Erythroblast (primary cell): Measurements from ENCODE around the gene SAPCD2.

Experiments
- GATA1 ChIP-seq: IDR thresholded peaks from 2 replicates; pipeline ENCODE4 v1.6.1; 2011; ENCODE audit warnings: low read depth, mild to moderate bottlenecking, control low read depth, low read length, moderate library complexity
- POLR2A ChIP-seq: IDR thresholded peaks from 2 replicates; pipeline ENCODE4 v1.6.1; 2011; ENCODE audit warnings: mild to moderate bottlenecking, low read length

DNA sequence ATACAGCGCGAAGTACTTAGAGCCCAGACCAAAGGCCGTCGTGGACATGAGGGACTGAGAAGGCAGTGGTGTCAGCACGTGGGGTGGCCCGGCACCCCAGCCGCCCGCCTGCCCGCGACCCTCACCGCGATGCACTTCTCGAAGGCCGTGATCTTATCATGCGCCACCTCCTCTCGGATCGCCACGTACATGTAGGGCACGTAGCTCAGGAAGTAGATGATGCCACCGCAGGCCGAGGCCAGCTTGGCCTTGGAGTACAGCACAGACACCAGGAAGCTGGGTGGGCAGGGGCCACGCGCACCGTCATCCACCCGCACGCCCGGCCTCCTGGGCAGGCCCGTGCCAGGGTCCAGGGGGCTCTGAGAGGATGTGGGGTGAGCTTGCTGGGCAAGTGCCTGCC lies 53.3 kb downstream of the SAPCD2 start:
- TF ChIP-seq POLR2A, result no peak
- no peak for TF ChIP-seq GATA1
